Stomach (tissue), 19 donors: ENCODE results near the gene KLHDC1. TPM values are rescaled to one million over a fixed set of nuclear protein-coding genes. Genes with fewer than 3 reads are reported as not detected.
"Not testable (repeated sequence)": the region's sequence is repeated elsewhere in the genome, so short reads cannot be mapped to it uniquely, and the experiment has no call there.

Experiments used
- DNase-seq, 2 donors: peaks; one replicate each; pipeline versions ENCODE4 v3.0.0 to v3.0.0-alpha.2; 2013 to 2019
- H3K27ac ChIP-seq, 5 donors: fragments of 200-600 bp in 4 of 5; sonication (generic) in 4 of 5; one replicate each; pipeline ENCODE4 v1.5.1; 2013 to 2019; ENCODE audit warnings: mild to moderate bottlenecking in 1 of 5, moderate library complexity in 1 of 5
- H3K27me3 ChIP-seq, 3 donors: fragments of 200-600 bp; sonication (generic); one replicate each; pipeline ENCODE4 v1.5.1; 2017 to 2019; ENCODE audit warnings: mixed run types in 1 of 3
- H3K36me3 ChIP-seq, 4 donors: fragments of 200-600 bp; sonication (generic); 1 replicate in 3 of 4; 2 replicates in 1 of 4; pipeline ENCODE4 v1.5.1; 2016 to 2019
- H3K4me1 ChIP-seq, 4 donors: fragments of 200-600 bp; sonication (generic); one replicate each; pipeline ENCODE4 v1.5.1; 2016 to 2019
- H3K4me3 ChIP-seq, 4 donors: fragments of 200-600 bp; sonication (generic) in 3 of 4; one replicate each; pipeline ENCODE4 v1.5.1; 2016 to 2019; ENCODE audit warnings: mild to moderate bottlenecking in 1 of 4
- H3K9me3 ChIP-seq, 4 donors: fragments of 200-600 bp; sonication (generic); one replicate each; pipeline ENCODE4 v1.5.1; 2016 to 2019
- CTCF ChIP-seq, 7 experiments: fragments of 450-650 bp in 4 of 7; fragments of 200-600 bp in 3 of 7; sonication (generic) in 3 of 7; IDR thresholded peaks; one replicate each; pipeline ENCODE4 v1.5.1; 2016 to 2019; ENCODE audit warnings: antibody characterized with exemption in 7 of 7, control low read depth in 2 of 7, mild to moderate bottlenecking in 1 of 7
- EP300 ChIP-seq: sonication (generic); formaldehyde crosslinking; IDR thresholded peaks from one replicate; pipeline ENCODE4 v1.6.1; 2017; ENCODE audit warnings: antibody characterized with exemption
- POLR2A ChIP-seq, 4 donors: fragments of 450-650 bp; IDR thresholded peaks; one replicate each; pipeline ENCODE4 v1.6.1; 2016; ENCODE audit warnings: antibody characterized with exemption in 4 of 4, control low read depth in 2 of 4, mild to moderate bottlenecking in 1 of 4, moderate library complexity in 1 of 4
- POLR2AphosphoS5 ChIP-seq, 3 donors: sonication (generic); formaldehyde crosslinking; IDR thresholded peaks; one replicate each; pipeline ENCODE4 v1.6.1; 2016; ENCODE audit warnings: antibody characterized with exemption in 3 of 3
- WGBS, 5 donors: extraction: QIAGEN DNeasy Blood & Tissue Kit in 3 of 5; methylation state at CpG; one replicate each; pipeline versions ENCODE4 v1.1.5 to v1.1.7; 2013 to 2018; 5-methylcytosine and 5-hydroxymethylcytosine counted together
- intact Hi-C: fragments of 100-400 bp; cut with DNase I; formaldehyde crosslinking; loops from one replicate; pipeline ENCODE4 v1.15.1; 2023; ENCODE audit warnings: low total_unique reads
- long read RNA-seq, 10 donors: transcript quantifications; one replicate each; lab custom pipeline, GENCODE V29; 2026
- polyA plus RNA-seq, 3 donors: library from polyadenylated mRNA; stranded (reverse); fragments of 200-250 nt; gene quantifications; one replicate each; pipeline ENCODE4 v1.2.3, GENCODE V29; 2013
- total RNA-seq, 5 donors: library from RNA; depleted of rRNA; stranded (reverse); fragments of >200 nt; gene quantifications; one replicate each; pipeline versions ENCODE4 v1.1.0 to v1.2.3, GENCODE V29; 2014 to 2016
- donor health status: healthy with polysubstance abuse.
- donor health status: Bipolar disorder and iron deficiency.
- donor health status: healthy.

KLHDC1 gene
- total RNA-seq (10 to 100 TPM in 1 of 5 donors, 1 to 10 TPM in 3, under 1 TPM in 1; 0.58 to 20.2 (median 1.3) TPM), polyA plus RNA-seq (1 to 10 TPM in 2 of 3 donors, under 1 TPM in 1; 1.00 to 3.4 (median 3.0) TPM)
- long read RNA-seq, donor 1, partial matches to known transcripts, result 0 of 1 reads
- long read RNA-seq, donor 1, other reads (novel, unspliced or antisense), result 0 of 1 reads
- long read RNA-seq, donor 2, partial matches to known transcripts, result 0 of 2 reads
- long read RNA-seq, donor 2, other reads (novel, unspliced or antisense), result 0 of 2 reads
- long read RNA-seq, donor 3, partial matches to known transcripts, result 0 of 1 reads
- long read RNA-seq, donor 3, other reads (novel, unspliced or antisense), result 0 of 1 reads
- long read RNA-seq, donor 4, result 0 reads
- long read RNA-seq, donor 5, result 0 reads
- long read RNA-seq, donor 6, result 0 reads
- long read RNA-seq, donor 7, result 0 reads
- long read RNA-seq, donor 8, result 0 reads
- long read RNA-seq, donor 9, result 0 reads
- long read RNA-seq, donor 10, result 0 reads

DNA sequence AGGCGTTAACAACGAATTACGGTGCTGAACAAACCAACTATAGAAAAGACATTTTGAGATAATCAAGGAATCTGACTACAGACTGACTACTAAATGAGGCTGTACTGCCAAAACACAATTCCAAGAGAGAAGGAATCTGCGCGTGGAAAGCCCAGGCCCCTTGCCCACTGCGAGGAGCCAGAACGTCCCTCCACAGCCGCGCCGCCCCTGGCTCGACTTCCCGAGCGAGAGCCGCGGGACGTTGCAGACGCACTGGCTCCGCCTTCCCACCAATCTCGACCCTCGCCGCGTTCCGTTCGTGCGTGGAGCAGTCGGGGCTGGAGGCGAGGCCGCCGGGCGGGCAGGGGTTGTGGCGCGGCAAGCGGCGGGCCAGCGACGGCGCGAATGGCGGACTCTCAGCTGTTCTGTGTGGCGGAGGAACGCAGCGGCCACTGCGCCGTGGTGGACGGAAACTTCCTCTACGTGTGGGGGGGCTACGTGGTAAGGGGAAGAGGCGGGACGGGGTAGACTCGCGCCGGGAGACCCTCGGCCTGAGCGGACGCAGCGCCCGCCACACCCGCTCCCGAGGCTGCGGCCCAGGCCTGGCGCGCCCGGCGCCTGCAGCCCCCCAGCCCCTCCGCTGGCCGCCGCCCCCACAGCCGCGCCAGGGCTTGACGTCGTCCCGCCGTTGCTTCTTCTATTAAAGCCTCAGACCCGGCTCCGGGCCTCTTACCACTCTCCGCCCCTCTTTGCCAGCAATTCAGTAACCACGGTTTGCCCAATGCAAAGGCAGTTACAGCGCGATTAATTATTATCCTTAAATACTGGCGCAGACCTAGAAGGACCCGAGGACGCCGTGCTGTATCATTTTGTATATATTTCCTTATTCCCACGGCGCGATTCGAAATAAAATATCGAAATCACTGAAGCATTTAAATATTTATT lies at the start of gene KLHDC1:
Gene KLHDC1 (plus strand): TSS at position 310 of the 924 bp plus-strand sequence. CDS start 75 bp downstream, at position 385.
- intact Hi-C loops, result no loop called here
- Histone ChIP-seq H3K9me3 (no peaks in the 10 kb centered on the region), H3K36me3 (no peaks in the 10 kb centered on the region), H3K4me3 (peak within 1 kb of the TSS; percentile 66 to 72 (median 68)), H3K27ac (peak within 1 kb of the TSS; percentile 87 to 98 (median 96)), H3K4me1 (peaks cover 11 to 45% (median 28%) of the 10 kb centered on the region in 4 donors), H3K27me3 (no peaks in the 10 kb centered on the region)
- peak; percentile 84 to 96 for DNase-seq
- WGBS, 5 donors, result 0 to 1% (median 1%) methylated on average over 53 to 88 of the region's 88 CpGs
- TF ChIP-seq POLR2AphosphoS5 (IDR thresholded peaks at IDR 0.05), result peak; percentile 99
- TF ChIP-seq EP300, result no peak
- peak in 2 of 4 donors; percentile 53 to 73 for TF ChIP-seq POLR2A (IDR thresholded peaks at IDR 0.05)
- no peak for TF ChIP-seq CTCF (IDR thresholded peaks at IDR 0.05)

DNA sequence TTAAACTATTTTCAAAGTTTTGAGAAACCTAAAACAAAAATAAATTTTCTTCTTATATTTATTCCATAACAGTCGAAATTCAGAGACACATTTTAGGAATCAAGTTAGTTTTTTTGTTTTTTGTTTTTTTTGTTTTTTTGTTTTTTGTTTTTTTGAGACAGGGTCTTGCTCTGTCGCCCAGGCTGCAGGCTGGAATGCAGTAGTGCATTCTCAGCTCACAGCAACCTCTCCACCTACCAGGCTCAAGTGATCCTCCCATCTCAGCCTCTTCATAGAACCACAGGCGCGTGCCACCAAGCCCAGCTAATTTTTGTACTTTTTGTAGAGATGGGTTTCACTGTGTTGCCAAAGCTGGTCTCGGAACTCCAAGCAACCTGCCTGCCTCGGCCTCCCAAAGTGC lies 39.4 kb upstream of the KLHDC1 start:
- intact Hi-C loops, result no loop called here
- TF ChIP-seq POLR2AphosphoS5 (IDR thresholded peaks at IDR 0.05), result no peak
- no peak for TF ChIP-seq EP300
- TF ChIP-seq CTCF (IDR thresholded peaks at IDR 0.05), result no peak
- TF ChIP-seq POLR2A (IDR thresholded peaks at IDR 0.05), result no peak
- Histone ChIP-seq H3K27me3 (no peaks in the 10 kb centered on the region), H3K36me3 (no peaks in the 10 kb centered on the region), H3K4me1 (peaks cover 0 to 6% (median 0%) of the 10 kb centered on the region in 4 donors), H3K4me3 (no peak overlapping the region), H3K27ac (no peak overlapping the region), H3K9me3 (no peaks in the 10 kb centered on the region)
- DNase-seq, result no peak
- 95 to 98% (median 97%) methylated on average over 6 of the region's 6 CpGs for WGBS, 5 donors

DNA sequence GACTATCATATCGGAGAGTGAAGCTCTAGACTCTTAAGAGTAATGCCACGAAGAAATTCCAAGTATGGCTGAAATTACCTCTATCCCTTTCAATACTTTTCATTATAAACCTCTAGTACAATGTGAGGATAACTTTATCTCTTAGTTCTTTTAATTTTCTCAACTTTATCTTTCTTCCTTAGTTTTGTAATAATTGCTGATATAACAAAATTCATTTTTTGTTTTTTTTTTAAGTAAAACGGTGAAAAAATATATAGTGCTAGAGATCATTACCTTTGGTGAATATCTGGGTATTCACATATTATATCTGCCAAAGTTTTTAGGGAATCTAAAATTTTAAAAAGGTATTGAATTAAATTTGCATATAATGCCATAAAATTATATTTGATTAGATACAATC lies 38.4 kb upstream of the KLHDC1 start:
- DNase-seq, result no peak
- Histone ChIP-seq H3K9me3 (no peaks in the 10 kb centered on the region), H3K4me3 (no peak overlapping the region), H3K36me3 (no peaks in the 10 kb centered on the region), H3K27ac (no peak overlapping the region), H3K27me3 (no peaks in the 10 kb centered on the region), H3K4me1 (no peaks in the 10 kb centered on the region)
- TF ChIP-seq POLR2A (IDR thresholded peaks at IDR 0.05) (no peak), CTCF (IDR thresholded peaks at IDR 0.05) (no peak), EP300 (no peak), POLR2AphosphoS5 (IDR thresholded peaks at IDR 0.05) (no peak)
- WGBS, 5 donors, result 94 to 98% (median 96%) methylated on average over 3 of the region's 3 CpGs
- intact Hi-C loops, result no loop called here

DNA sequence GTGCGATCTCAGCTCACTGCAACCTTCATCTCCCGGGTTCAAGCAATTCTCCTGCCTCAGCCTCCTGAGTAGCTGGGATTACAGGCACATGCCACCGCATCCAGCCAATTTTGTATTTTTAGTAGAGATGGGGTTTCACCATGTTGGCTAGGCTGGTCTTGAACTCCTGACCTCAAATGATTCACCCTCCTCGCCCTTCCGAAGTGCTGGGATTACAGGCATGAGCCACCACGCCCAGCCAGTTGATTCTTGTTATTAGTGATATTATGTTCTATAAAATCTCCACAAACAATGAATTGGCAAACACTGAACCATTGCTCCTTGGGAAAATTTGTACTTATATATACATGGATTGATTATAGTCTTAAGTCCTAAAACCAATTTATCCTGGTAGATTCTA lies 35.4 kb upstream of the KLHDC1 start:
- H3K4me3 ChIP-seq, H3K9me3 ChIP-seq, H3K27me3 ChIP-seq, H3K27ac ChIP-seq, H3K36me3 ChIP-seq, DNase-seq, intact Hi-C loops, H3K4me1 ChIP-seq: not testable (repeated sequence)
- 84 to 96% (median 89%) methylated on average over 6 of the region's 6 CpGs for WGBS, 5 donors
